Left lung (tissue), 10 donors: ENCODE results near the gene PCED1A. TPM values are rescaled to one million over a fixed set of nuclear protein-coding genes. Genes with fewer than 3 reads are reported as not detected.

Source experiments
- ATAC-seq: fragments of 200-7000 bp; cut with Tn5 transposase; one replicate; pipeline ENCODE4 v1.9.1; 2020; ENCODE audit warnings: moderate library complexity
- DNase-seq, 4 donors: peaks; one replicate each; pipeline ENCODE4 v3.0.0-alpha.2; 2013 to 2020
- H3K27ac ChIP-seq, 2 donors: fragments of 200-600 bp; sonication (generic) in 1 of 2; one replicate each; pipeline versions ENCODE4 v1.5.0 to v1.8.0; 2020 to 2021
- H3K27me3 ChIP-seq, 2 donors: fragments of 200-600 bp; sonication (generic) in 1 of 2; one replicate each; pipeline versions ENCODE4 v1.5.0 to v1.8.0; 2020 to 2021
- H3K36me3 ChIP-seq, 2 donors: fragments of 200-600 bp; sonication (generic) in 1 of 2; one replicate each; pipeline versions ENCODE4 v1.5.0 to v1.8.0; 2020 to 2021
- H3K4me1 ChIP-seq, 2 donors: fragments of 200-600 bp; one replicate each; pipeline ENCODE4 v1.8.0; 2021
- H3K4me3 ChIP-seq, 2 donors: fragments of 200-600 bp; sonication (generic) in 1 of 2; one replicate each; pipeline versions ENCODE4 v1.5.0 to v1.8.0; 2020 to 2021; ENCODE audit warnings: mild to moderate bottlenecking in 1 of 2
- H3K9me3 ChIP-seq, 2 donors: fragments of 200-600 bp; sonication (generic) in 1 of 2; one replicate each; pipeline versions ENCODE4 v1.5.0 to v1.8.0; 2020 to 2021
- intact Hi-C, 2 donors: fragments of 100-400 bp; cut with DNase I; formaldehyde crosslinking; loops; one replicate each; pipeline versions ENCODE4 v1.11.2 to v1.14.2; 2022
- polyA plus RNA-seq, 6 donors: library from polyadenylated mRNA; unstranded; fragments of 120-200 nt; gene quantifications; one replicate each; pipeline ENCODE4 v1.2.1, GENCODE V29; 2013; ENCODE audit not compliant: insufficient read length in 6 of 6
- total RNA-seq, 2 donors: library from RNA; stranded (reverse); fragmentation: NEBNext Ultra II Directional; extraction: Animal tissue kit (Norgen Biotek cat#: 25700); gene quantifications; one replicate each; pipeline ENCODE4 v1.2.1, GENCODE V29; 2021
- TF ChIP-seq, protein P1 (sequence below), 2 donors: fragments of 200-600 bp; sonication (generic) in 1 of 2; IDR thresholded peaks; one replicate each; pipeline versions ENCODE4 v1.5.0 to v1.8.0; 2021; ENCODE audit warnings: antibody characterized with exemption in 2 of 2
- donor health status: DM: no; HTN: yes; CAD: no.
- donor health status: DM: no; HTN: no; CAD: no.

The PCED1A gene
- total and polyA plus RNA-seq, 8 donors, result 34.3 to 66.7 (median 55.8) TPM

DNA sequence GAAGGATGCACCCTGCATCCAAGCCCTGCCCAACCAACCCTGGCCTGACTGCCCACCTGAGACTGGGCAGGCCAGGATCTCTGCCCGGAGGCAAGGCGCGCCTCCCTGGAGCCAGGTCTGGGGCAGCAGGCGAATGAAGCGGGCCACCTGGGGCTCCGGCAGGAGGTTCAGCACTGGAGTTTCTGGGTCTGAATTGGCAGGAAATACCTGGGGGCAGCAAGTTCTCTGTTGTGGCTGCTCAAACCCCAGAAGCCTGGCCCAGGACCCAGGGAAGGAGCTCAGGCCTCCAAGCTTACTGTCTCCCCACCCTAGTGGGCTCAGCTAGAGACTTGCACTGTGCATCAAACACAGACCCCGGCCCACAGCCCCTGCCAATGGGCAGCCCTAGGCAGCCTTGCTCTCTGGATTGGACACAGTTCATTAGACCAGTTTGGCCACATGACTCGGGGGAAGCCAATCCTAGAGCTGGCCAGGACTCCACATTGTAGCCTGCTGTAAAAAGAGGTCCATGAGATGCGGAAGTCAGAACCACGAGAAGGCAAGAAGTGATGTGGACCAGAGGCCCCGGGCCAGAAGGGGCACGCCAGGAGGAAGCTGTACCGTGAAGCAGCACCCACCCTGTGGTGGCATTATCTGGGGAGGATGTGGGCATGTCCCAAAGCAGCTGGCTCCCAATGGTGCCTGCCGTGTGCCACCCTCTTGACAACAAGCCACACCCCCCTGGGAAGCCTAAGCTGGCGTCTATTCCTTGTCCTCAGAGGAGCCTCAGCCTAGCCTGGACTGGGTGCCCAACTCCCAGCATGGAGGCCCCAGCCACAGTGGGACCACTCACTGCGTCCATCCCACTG is 43.1 kb downstream of the PCED1A start:
- Histone ChIP-seq H3K4me1 (peaks cover 0 to 25% of the 10 kb centered on the region in 2 donors), H3K27ac (no peak overlapping the region), H3K27me3 (peaks cover 23 to 88% of the 10 kb centered on the region in 2 donors), H3K4me3 (no peak overlapping the region), H3K9me3 (no peaks in the 10 kb centered on the region), H3K36me3 (no peaks in the 10 kb centered on the region)
- intact Hi-C loops, result no loop called here
- no peak for ATAC-seq
- TF ChIP-seq, protein P1, sequence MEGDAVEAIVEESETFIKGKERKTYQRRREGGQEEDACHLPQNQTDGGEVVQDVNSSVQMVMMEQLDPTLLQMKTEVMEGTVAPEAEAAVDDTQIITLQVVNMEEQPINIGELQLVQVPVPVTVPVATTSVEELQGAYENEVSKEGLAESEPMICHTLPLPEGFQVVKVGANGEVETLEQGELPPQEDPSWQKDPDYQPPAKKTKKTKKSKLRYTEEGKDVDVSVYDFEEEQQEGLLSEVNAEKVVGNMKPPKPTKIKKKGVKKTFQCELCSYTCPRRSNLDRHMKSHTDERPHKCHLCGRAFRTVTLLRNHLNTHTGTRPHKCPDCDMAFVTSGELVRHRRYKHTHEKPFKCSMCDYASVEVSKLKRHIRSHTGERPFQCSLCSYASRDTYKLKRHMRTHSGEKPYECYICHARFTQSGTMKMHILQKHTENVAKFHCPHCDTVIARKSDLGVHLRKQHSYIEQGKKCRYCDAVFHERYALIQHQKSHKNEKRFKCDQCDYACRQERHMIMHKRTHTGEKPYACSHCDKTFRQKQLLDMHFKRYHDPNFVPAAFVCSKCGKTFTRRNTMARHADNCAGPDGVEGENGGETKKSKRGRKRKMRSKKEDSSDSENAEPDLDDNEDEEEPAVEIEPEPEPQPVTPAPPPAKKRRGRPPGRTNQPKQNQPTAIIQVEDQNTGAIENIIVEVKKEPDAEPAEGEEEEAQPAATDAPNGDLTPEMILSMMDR (IDR thresholded peaks at IDR 0.05), result no peak
- DNase-seq, result no peak

- intact Hi-C loops, result no loop called here
- ATAC-seq, result no peak
- H3K27me3 ChIP-seq, result peaks cover 12 to 86% of the 10 kb centered on the region in 2 donors
Observed at GRCh38 chr20:2796011-2796660, 44.3 kb downstream of the PCED1A start.

GRCh38 chr20:2795451-2795850 is 45.0 kb downstream of the PCED1A start:
- peaks cover 0 to 15% of the 10 kb centered on the region in 2 donors for H3K4me1 ChIP-seq
- TF ChIP-seq, protein P1 (IDR thresholded peaks at IDR 0.05), result no peak
- no peaks in the 10 kb centered on the region for H3K36me3 ChIP-seq
- ATAC-seq (no peak), DNase-seq (no peak)
- H3K27ac ChIP-seq, result no peak overlapping the region
- H3K9me3 ChIP-seq, result no peaks in the 10 kb centered on the region
- peaks cover 5 to 81% of the 10 kb centered on the region in 2 donors for H3K27me3 ChIP-seq
- intact Hi-C loops, result no loop called here
- H3K4me3 ChIP-seq, result no peak overlapping the region

More at GRCh38 chr20:2796011-2796660, 44.3 kb downstream of the PCED1A start:
- Histone ChIP-seq H3K4me3 (no peak overlapping the region), H3K36me3 (no peaks in the 10 kb centered on the region), H3K4me1 (peaks cover 0 to 22% of the 10 kb centered on the region in 2 donors), H3K9me3 (no peaks in the 10 kb centered on the region), H3K27ac (no peak overlapping the region)
- TF ChIP-seq, protein P1 (IDR thresholded peaks at IDR 0.05), result no peak
- no peak for DNase-seq

GRCh38 chr20:2794866-2795447 is 45.5 kb downstream of the PCED1A start:
- intact Hi-C loops, result no loop called here
- Histone ChIP-seq H3K4me3 (no peak overlapping the region), H3K27ac (no peak overlapping the region), H3K9me3 (no peaks in the 10 kb centered on the region), H3K36me3 (no peaks in the 10 kb centered on the region), H3K4me1 (peaks cover 0 to 10% of the 10 kb centered on the region in 2 donors), H3K27me3 (peaks cover under 1 to 76% of the 10 kb centered on the region in 2 donors)
- TF ChIP-seq, protein P1 (IDR thresholded peaks at IDR 0.05), result no peak
- ATAC-seq, result no peak
- no peak for DNase-seq
